HG03354 (cell line): Measurements from ENCODE around the gene DNAH9.
A peak's percentile ranks its signal among the peaks of the same experiment; 100 is the strongest.
"Not testable (repeated sequence)": the region's sequence is repeated elsewhere in the genome, so short reads cannot be mapped to it uniquely, and the experiment has no call there.

Experiments
- ATAC-seq: cut with Tn5 transposase; IDR thresholded peaks from one replicate; pipeline ENCODE4 v1.9.1; 2021; ENCODE audit warnings: mild to moderate bottlenecking; ENCODE audit not compliant: unreplicated experiment, poor library complexity, severe bottlenecking

The DNAH9 gene

DNA sequence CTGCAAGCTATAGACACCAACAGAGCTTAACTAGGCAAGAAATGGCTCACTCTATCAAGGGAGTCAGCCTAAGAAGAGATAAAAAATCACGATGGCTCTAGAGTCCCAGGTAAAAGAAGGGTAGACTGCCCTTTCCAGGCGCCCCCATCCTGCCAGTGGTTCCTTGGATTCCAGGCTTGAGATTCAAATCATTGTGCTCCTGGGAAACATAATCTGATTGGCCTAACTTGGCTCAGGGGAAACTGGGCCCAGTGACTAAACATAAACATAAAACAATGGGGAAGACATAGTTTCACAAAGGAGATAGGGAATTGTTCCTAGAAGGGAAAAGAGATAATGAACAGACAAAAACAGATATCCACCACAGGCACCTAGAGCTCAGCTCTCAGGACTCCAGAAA is 342.6 kb downstream of the DNAH9 start:
- no peak for ATAC-seq

DNA sequence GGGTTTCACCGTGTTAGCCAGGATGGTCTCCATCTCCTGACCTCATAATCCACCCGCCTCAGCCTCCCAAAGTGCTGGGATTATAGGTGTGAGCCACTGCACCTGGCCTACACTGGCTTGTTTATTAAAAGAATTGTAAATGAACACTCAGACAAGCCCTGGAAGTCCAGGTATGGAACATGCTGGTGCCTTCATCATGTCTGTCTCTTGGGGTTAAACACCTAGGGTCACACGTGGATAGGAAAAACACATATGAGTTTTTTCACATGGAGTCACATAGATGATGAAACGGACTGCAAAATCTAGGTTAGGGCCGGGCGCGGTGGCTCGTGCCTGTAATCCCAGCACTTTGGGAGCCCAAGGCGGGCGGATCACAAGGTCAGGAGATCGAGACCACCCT is 344.8 kb downstream of the DNAH9 start:
- not testable (repeated sequence) for ATAC-seq

DNA sequence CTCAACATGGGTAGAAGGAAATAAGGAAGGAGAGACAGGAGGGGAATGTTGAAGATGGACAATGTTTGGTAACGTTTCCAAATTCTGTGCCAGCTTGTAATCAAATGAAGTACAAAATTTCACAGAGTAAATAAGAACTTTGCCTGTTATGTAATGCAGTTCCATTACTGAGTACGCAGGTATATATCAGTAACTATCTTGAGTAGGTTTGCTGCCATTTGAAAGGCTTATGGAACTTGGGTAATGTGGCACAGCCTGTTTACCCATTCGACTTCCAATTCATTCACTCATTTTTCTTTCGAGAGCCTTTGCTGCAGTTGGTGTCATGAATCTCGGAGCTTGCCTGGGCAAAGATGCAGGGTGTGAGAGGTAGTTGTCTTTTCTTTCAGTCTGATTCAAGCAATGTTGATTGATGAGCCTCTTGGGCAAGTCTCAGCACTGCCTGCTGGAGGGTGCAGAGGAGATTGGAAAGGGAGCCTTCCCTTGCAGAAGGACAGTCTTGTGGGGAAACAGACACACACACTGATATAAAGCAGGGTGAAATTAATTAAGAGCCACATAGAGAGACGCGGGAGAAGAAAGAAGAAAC is 345.6 kb downstream of the DNAH9 start:
- no peak for ATAC-seq

DNA sequence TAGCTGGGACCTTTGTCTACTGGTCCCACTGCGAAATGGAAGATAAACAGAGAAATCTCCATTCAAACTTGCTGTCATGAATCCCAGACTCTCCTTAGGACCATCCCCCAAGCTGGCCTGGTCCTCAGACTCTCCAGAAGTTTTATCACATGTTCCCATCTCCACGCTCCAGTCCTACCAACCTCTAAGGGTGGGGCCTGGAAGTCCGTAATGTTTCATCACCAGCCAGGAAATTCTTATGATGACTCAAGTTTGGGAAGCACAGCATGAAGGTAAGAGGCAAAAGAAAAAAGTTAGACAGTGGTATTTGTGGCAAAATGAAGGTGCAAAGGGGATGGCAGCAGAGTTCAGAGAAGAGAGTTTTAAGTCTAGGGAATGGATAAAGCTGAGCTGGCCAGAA is 346.3 kb downstream of the DNAH9 start:
- no peak for ATAC-seq

DNA sequence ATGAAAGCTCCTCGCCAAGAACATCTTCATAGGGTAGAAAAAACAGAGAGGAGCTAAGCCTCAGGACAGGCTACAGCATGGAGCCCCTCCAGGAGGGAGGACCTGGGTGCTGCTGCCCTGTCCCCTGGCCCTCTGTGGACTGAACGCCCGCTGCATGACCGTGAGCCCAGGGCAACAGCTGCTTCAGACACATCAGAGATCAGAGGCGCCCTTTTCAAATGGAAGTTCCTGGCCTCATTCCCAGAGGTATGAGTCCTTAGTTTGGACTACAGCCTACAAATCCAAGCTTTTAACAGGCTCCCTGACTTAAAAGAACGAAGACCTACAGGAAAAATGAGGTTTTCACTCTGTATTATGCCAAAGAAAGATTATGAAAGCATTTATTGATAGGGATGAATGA is 350.5 kb downstream of the DNAH9 start:
- ATAC-seq = no peak

DNA sequence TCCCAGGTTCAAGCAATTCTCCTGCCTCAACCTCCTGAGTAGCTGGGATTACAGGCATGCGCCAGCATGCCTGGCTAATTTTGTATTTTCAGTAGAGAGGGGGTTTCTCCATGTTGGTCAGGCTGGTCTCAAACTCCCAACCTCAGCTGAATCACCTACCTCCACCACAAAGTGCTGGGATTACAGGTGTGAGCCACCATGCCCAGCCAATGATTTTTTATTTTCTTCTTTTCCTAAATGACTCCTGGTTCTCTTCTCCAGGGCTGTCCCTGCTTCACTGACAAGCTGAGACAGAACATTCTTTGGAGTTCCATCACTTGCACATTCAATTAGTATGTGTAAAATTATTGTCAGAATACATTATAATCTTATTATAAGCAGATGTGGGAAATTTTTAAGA is 351.3 kb downstream of the DNAH9 start:
- ATAC-seq = not testable (repeated sequence)

DNA sequence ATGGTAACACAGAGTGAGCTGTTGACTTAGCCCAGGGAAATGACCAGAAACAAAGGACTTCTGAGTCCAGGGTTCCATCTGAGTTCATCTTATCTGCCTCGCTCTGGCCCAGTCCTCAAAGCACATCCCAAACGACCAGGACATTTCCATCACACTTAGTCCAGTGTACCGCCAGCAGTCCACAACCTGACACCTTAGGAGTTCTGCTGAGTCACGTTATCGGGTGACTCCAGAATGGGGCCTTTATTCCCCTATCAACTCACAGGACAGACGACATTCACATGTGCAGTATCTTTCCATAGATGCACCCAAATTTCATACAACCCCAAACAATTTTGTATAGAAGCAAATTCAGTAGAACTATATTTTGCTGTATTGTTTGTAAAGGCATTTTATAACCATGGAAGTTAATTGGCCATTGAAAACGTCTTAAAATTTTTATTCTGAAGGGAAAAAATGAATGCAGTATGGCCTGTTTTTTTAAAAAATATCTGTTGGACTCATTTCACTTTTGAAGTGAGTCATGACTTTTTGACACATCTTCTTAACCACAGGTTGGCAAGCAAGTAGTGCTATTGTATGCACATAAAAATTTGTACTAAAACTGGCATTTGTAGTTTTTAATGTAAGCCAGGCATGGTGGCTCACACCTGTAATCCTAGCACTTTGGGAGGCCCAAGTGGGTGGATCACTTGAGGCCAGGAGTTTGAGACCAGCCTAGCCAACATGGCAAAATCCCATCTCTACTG is 352.7 kb downstream of the DNAH9 start:
- ATAC-seq = no peak

DNA sequence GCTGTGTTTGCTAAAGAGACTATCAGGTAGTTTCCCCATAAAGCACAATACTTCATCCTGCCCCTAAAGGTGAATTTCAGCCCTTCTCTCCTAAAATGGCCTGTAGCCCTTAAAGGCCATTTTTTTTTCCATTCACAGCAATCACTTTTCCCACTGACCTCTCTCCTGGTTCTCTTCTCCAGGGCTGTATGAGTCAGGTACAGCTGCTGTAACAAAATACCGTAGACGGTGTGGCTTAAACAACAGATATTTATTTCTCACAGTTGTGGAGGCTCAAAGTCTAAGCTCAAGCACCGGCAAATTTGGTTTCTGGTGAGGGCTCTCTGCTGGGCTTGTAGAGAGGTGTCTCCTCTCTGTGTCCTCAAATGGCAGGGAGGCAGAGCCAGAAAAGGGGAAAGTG is 354.3 kb downstream of the DNAH9 start:
- ATAC-seq = no peak

DNA sequence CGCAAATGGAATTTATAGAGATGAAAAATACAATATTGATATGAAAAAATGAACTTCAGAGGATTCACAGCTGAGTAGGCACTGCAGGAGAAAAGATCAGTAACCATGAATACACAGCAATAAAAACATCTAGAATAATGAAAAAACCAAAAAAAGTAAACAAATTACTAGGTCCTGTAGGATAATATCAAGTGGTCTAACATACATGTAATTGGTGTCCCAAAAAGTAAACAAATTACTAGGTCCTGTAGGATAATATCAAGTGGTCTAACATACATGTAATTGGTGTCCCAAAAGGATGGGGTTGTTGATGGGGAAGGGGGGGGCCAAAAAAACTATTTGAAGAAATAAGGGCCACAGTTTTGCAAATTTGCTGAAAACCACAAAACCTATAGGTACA is 355.7 kb downstream of the DNAH9 start:
- no peak for ATAC-seq

DNA sequence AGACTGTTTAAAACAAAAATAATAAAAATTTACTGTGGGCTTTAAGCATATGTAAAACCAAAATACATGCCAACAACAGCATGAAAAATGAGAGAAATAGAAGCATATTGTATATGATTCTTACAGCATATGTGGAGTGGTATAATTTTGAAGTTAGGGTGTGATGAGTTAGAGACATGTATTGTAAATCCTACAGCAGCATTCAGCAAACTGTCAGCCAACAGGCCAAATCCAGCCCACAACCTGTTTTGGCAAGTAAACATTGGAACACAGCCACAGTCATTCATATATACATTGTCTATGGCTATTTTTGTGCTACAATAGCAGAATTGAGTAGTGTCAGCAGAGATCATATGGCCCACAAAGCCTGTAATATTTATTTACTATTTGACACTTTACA is 356.7 kb downstream of the DNAH9 start:
- no peak for ATAC-seq

DNA sequence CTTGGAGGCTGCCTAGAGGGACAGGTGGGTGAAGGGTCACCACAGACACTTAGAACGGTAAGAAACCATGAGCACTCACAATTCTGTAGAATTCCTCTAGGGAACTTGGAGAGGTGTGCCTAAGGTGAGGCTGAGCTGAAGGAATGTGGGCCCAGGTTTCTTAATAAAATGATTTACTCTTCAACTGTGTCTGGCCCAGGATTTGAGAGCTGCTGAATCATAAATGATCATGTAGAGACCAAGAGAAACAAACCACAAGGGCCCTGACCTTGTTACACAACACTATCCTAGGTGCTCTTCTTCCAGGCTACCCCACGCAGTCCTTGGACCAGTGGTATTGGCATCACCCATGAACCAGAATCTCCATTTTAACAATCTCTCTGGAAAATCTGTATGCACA is 371.3 kb downstream of the DNAH9 start:
- no peak for ATAC-seq

DNA sequence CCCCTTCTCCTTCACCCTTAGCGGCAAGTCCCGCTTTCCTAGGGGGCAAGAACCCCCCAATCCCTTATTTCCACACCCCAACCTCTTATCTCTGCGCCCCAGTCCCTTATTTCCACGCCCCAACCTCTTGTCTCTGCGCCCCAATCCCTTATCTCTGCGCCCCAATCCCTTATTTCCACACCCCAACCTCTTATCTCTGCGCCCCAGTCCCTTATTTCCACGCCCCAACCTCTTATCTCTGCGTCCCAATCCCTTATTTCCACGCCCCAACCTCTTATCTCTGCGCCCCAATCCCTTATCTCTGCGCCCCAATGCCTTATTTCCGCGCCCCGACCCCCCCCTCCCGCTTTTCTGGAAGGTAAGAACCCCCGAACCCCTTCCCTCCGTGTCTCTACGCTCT is 374.5 kb downstream of the DNAH9 start:
- ATAC-seq = not testable (repeated sequence)

DNA sequence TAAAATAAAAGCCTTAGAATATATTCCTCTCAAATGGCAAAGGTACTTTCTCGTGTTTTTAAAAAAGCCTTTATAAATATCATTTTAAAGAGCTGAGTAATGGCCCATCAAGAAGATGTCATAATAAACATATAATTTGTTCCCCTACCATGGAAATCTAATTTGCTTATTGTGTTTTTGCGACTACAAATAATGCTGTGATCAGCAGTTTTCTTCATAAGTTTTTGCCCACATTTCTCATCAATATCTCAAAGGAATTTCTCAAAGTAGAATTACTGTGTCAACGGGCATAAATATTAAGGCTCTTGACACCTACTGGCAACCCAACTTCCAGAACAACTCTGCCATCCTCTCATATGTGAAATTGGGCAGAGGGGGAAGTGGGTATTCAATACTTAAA is 381.5 kb downstream of the DNAH9 start:
- no peak for ATAC-seq

DNA sequence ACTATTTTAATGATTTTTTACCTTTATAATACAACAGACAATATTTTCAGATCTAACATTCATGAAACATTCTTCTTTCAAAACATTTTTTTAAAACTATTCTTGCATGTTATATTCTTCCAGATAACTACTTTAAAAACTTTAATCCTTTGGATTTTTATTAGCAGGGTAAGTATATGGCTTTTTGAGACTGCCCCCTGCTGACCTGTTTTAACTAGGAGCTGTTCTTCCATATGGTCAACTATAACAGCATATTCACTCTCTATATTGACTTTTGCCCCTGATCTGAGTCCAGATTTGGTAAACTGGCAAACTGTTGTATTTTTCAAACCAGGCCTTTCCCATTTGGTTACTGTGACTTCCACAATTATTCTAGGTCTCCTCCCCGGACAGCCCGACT is 382.5 kb downstream of the DNAH9 start:
- no peak for ATAC-seq

DNA sequence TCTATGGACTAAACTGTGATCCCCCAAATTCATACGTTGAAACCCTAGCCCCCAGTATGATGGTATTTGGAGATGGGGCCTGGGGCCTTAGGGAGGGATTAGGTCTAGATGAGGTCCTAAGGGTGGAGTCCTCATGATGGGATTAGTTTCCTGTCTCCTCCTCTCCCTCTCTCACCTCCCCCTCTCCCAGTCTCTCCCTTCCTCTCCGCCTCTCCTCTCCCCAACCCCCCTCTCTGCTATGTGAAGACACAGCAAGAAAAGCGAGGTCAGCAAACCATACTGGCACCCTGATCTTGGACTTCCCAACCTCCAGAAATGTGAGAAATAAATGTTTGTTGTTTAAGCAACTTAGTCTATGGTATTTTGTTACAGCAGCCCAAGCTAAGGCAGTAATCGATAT is 383.6 kb downstream of the DNAH9 start:
- no peak for ATAC-seq

DNA sequence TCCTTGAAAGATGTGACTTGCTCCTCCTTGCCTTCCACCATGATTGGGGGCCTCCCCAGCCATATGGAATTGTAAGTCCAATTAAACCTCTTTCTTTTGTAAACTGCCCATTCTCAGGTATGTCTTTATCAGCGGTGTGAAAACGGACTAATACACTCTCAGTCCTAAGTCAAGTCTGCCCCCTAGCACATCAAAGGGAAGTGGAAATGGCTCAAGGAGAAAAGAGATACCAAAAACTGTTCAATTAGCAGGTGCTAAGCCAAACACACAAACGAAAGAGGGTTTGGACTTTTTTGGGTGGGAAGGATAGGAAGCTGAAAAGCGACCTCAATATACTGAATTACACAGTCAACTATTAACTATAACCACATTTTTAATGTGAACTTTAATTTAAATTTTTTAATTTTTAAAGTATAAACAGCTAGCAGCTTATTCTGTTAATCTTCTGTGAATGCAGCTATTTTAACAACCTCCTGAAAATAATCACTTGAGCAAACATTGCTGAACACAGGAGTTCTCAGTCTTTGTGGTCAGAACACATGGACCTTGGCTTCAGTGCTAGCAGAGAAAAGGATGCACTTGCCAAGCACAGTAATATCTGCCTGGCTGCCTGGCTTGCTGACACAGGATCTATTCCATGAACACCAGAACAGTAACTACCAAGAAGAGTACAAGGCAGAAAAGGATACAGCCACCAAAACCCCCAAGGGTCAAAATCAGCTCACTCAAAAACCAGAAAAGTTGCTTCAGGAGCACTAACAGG is 388.1 kb downstream of the DNAH9 start:
- no peak for ATAC-seq

DNA sequence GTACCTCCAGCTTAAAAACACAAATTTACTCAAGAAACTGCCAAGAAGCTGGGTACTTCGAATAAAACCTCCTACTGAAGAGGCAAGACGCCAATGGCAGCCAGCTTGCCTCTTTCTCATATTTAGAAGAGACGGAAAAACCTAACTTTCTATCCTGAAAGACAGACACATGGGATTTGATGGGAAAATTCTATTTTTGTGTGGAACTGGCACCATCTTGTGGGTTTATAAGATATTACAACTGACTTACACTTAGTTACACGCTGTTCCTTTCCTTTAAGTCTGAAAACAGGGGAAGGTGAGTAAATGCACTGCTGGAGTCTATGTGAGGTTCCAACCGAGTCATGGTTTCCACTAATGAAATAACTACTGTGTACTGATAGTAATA is 388.7 kb downstream of the DNAH9 start:
- no peak for ATAC-seq

DNA sequence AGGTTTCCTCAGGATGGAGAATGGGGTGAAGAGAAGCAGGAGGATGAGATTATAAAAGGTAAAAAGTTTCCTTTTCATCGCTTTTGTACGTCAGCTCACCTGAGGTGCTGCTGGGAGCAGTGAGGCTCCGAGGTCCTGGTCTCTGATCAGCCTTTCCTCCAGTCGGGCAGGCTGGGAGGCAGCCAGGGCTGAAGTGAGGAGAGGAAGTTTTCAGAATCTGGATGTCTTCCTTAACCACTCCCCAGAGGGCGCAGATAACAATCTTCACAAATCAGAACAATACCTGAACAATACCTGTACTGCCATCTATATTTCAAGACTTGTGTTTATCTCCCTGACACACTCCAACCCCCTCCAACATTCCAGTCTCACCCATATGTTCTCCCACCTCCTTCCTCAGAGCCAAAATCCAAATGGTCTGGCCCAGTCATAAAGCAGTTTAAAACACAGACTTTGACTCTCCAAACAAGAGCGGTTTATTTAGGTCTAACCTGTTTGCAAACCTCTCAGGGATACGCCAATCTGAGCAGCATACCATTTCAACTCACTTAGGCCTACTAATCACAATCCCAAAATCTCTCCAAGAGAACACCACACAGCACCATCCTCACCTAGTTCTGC is 392.2 kb downstream of the DNAH9 start:
- no peak for ATAC-seq

DNA sequence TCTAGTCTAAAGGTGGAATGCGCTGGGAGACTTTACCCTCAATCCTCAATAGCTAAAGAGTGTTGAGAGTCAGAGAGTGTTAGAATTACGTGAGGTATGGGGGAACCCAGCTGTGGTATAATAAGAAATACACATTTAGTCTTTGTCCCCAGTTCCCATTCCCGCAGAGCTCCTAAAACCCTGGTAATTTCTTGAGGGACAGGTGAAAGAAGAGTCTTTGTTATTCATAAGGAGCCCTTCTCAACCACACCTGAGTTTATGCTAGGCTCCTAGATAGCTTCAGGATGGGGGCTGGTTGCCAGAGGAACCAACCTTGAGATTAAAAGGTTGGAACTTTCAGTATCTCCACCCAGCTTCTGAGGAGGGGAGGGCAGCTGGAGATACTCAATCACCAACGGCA is 393.2 kb downstream of the DNAH9 start:
- no peak for ATAC-seq

DNA sequence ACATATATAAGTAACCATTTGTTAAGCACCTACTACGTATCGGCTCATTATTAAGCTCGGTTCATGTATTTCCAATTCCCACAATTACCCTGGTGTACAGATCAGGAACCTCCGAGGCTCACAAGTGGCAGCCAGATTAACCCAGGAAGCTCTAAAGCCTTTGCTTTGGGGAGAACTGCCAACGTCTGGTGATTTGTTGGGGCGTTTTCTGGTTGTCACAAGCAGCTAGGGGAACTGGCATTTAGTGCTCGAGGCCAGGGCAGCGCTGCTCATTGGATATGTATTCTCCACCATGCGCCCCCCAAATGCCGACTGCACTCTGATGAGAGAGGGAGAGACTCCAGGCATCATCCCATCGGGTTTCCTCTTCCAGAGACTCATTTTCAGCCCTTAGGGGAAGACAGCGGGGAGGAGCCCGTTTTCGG is 398.5 kb downstream of the DNAH9 start:
- ATAC-seq = peak; percentile 56
